ENCODE results near the gene RAC2.

RAC2 gene

DNA sequence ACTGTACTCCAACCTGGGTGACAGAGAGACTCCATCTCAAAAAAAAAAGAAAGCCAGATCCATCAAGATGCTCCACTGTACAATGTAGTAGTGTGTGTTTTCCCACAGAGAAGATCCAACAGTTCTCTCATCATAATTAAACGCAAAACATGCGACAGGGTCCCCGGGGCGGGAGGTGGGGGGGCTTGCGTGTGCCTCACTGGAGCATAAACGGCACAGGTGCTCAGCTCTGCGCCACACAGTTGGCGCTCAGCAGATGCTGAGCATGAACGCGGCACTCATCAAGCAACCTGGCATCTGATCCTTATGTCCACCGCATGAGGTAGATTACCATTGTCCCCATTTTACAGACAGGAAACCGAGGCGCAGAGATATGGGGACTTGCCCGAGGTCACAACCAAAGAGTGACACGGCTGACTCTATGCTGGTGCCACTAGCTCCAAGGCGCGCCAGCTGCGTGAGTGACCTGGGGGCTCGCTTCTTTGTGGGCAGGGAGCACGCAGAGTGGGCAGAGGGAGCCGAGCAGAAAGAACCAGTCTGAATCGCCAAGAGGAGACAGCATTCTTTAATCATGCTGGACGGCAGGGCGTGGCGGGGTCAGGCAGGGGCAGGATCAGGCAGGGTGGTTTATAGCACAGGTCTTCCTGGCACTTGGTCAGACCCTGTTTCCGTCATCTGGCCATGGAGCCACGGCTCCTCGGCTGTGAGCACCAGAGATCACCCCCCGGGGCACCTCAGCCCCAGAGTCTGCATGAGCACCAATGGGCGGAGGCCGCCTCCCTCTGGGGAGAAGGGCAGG lies 64.2 kb downstream of the RAC2 start:
- Histone ChIP-seq H3K4me2 (ENCODE audit: low read length) (no peak overlapping the region), H3K79me2 (ENCODE audit: low read length) (no peaks in the 10 kb centered on the region), H4K20me1 (ENCODE audit: insufficient read depth, low read length) (no peaks in the 10 kb centered on the region), H2AFZ (ENCODE audit: low read depth, low read length) (no peak overlapping the region), H3K9ac (ENCODE audit: low read length) (no peak overlapping the region), H3K9me3 (ENCODE audit: insufficient read depth, low read length) (no peaks in the 10 kb centered on the region), H3K4me3 (ENCODE audit: low read length) (no peak overlapping the region), H3K36me3 (replicated peaks; ENCODE audit: low read depth, low read length) (no peaks in the 10 kb centered on the region), H3K27me3 (ENCODE audit: low read depth, low read length) (peaks cover 36% of the 10 kb centered on the region), H3K27ac (ENCODE audit: low read length) (no peak overlapping the region), H3K4me1 (ENCODE audit: low read length) (peaks cover 17% of the 10 kb centered on the region)
- TF ChIP-seq CTCF (IDR thresholded peaks at IDR 0.05; ENCODE audit: low read depth, low read length) (no peak), EZH2phosphoT487 (IDR thresholded peaks at IDR 0.05; ENCODE audit: low read depth) (no peak)

GRCh38 chr22:37179126-37179470 lies 65.0 kb downstream of the RAC2 start:
- no peaks in the 10 kb centered on the region for H3K36me3 ChIP-seq (replicated peaks; ENCODE audit: low read depth, low read length)

DNA sequence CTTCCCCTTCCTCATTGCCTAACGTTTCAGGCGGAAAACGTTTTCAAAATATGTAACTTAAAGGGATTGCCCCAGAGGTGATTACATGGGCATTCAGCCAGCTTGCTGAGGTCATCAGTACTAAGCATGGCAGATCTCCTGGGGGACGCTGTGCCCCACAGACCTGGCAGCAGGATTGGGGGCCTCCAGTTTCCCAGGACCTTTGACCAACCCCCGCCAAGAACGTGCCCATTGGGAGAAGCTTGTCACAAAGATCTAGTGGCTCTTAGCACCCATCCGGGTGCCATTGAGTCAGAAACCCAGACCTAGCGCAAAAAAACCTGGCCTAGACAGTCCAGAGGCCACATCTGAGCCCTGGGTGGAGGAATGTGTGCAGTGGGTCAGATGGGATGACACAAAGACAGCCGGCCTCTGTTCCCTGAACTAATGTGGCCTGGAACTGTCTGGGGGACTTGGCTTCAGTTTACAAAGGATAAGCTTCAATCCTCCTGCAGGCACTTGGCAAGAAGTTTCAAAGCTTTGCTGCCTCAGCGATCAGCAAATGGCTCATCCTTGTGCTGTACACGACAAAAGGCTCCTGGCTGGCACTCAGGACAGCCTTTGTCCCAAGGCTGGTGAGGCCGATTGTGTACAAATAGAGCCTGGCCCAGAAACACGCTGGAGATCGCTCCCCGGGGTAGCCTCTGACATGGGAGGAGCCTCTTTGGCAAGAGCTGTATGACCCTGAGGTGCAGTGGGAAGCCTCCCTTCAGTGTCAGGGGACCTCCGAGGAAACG lies 65.5 kb downstream of the RAC2 start:
- Histone ChIP-seq H3K4me3 (ENCODE audit: low read length) (no peak overlapping the region), H4K20me1 (ENCODE audit: insufficient read depth, low read length) (no peaks in the 10 kb centered on the region), H3K4me1 (ENCODE audit: low read length) (peaks cover 17% of the 10 kb centered on the region)

More at GRCh38 chr22:37179126-37179470, 65.0 kb downstream of the RAC2 start:
- Histone ChIP-seq H3K4me3 (ENCODE audit: low read length) (no peak overlapping the region), H4K20me1 (ENCODE audit: insufficient read depth, low read length) (no peaks in the 10 kb centered on the region), H2AFZ (ENCODE audit: low read depth, low read length) (no peak overlapping the region), H3K4me2 (ENCODE audit: low read length) (no peak overlapping the region), H3K79me2 (ENCODE audit: low read length) (no peaks in the 10 kb centered on the region), H3K9ac (ENCODE audit: low read length) (no peak overlapping the region), H3K27ac (ENCODE audit: low read length) (no peak overlapping the region), H3K4me1 (ENCODE audit: low read length) (peaks cover 17% of the 10 kb centered on the region), H3K27me3 (ENCODE audit: low read depth, low read length) (peaks cover 33% of the 10 kb centered on the region), H3K9me3 (ENCODE audit: insufficient read depth, low read length) (no peaks in the 10 kb centered on the region)
- TF ChIP-seq EZH2phosphoT487 (IDR thresholded peaks at IDR 0.05; ENCODE audit: low read depth) (no peak), CTCF (IDR thresholded peaks at IDR 0.05; ENCODE audit: low read depth, low read length) (no peak)

More for the DNA sequence above, 65.5 kb downstream of the RAC2 start:
- peaks cover 30% of the 10 kb centered on the region for H3K27me3 ChIP-seq (ENCODE audit: low read depth, low read length)
- H3K9ac ChIP-seq (ENCODE audit: low read length), result no peak overlapping the region
- H3K9me3 ChIP-seq (ENCODE audit: insufficient read depth, low read length), result no peaks in the 10 kb centered on the region
- H3K4me2 ChIP-seq (ENCODE audit: low read length), result no peak overlapping the region
- H2AFZ ChIP-seq (ENCODE audit: low read depth, low read length), result no peak overlapping the region
- H3K27ac ChIP-seq (ENCODE audit: low read length), result no peak overlapping the region
- H3K36me3 ChIP-seq (replicated peaks; ENCODE audit: low read depth, low read length), result no peaks in the 10 kb centered on the region
- H3K79me2 ChIP-seq (ENCODE audit: low read length), result no peaks in the 10 kb centered on the region
- no peak for TF ChIP-seq CTCF (IDR thresholded peaks at IDR 0.05; ENCODE audit: low read depth, low read length)
- no peak for TF ChIP-seq EZH2phosphoT487 (IDR thresholded peaks at IDR 0.05; ENCODE audit: low read depth)
